GM12801 (cell line): Measurements from ENCODE around the gene FAM107A.

ENCODE experiments used
- TF ChIP-seq, protein P1 (sequence below): IDR thresholded peaks from one replicate; pipeline ENCODE4 v1.5.1; 2011; ENCODE audit warnings: control low read depth; ENCODE audit not compliant: insufficient read length; ENCODE audit errors: extremely low read depth

FAM107A gene

DNA sequence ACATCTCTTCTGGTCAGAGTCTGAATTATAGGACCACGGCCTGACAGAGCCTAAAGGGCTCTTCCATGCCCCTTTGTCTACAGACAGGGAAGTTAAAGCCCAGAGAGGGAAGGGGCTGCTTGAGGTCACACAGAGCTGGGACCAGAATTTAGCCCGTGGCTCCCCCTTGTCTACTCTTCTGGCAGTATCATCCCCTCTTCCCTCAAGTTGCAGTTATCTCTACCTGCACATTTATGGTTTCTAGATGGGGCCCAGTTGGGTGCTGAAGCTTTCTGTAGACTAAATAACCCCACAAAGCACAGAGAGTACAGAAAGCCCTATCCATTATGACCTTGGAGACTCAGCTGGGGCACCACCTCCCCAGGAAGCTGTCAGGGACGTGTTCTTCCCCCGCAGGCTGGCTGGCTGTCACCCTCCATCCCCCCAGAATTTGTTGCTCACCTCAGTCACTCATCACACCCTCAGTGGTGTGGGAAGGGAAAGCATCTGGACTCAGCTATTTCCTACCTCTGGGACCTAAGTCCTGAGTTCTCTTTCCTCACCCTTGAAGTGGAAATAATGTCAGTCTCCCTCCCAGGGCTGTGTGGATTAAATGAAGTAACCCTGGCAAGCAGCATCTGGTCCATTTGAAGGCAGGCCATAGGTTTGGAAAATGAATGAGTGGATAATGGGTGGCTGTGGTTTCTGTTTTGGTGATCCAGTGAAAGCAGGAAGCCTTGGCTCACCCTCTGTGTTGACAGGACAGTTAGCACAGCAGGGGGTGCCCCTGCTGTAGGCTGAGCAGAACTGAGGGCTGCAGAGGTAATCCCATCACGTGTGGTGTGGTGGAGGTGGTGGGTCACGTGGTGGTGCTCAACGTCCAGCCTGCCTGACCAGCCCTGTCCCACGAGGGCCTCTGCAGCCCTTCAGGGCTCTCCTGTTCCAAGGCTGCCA lies 56.5 kb downstream of the FAM107A start:
- TF ChIP-seq, protein P1, sequence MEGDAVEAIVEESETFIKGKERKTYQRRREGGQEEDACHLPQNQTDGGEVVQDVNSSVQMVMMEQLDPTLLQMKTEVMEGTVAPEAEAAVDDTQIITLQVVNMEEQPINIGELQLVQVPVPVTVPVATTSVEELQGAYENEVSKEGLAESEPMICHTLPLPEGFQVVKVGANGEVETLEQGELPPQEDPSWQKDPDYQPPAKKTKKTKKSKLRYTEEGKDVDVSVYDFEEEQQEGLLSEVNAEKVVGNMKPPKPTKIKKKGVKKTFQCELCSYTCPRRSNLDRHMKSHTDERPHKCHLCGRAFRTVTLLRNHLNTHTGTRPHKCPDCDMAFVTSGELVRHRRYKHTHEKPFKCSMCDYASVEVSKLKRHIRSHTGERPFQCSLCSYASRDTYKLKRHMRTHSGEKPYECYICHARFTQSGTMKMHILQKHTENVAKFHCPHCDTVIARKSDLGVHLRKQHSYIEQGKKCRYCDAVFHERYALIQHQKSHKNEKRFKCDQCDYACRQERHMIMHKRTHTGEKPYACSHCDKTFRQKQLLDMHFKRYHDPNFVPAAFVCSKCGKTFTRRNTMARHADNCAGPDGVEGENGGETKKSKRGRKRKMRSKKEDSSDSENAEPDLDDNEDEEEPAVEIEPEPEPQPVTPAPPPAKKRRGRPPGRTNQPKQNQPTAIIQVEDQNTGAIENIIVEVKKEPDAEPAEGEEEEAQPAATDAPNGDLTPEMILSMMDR: no peak

GRCh38 chr3:58519668-58520402 lies 57.4 kb downstream of the FAM107A start:
- TF ChIP-seq, protein P1: no peak

DNA sequence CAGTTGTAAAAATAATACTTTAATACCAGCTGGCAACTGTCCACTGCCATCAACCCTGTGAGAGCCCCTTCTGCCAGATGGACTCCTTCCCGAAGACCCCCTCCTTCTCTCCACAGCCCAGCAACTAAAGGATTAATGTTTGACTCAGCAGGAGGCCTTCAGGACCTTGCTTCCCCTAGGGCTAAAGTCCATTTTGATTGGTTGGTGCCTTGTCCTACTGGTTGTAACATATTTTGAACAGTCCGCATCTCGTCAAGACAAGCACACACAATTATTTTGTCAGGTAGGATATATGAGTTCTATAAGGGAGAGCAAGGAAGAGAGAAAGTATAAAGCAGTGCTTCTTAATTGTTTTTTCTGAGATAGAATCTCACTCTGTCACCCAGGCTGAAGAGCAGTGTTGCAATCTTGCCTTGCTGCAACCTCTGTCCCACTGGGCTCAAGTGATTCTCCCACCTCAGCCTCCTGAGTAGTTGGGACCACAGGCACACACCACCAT lies 58.9 kb downstream of the FAM107A start:
- TF ChIP-seq, protein P1: no peak

- TF ChIP-seq, protein P1: no peak
Measured at GRCh38 chr3:58514405-58514804, 62.8 kb downstream of the FAM107A start.
